NT2/D1 (cell line): Measurements from ENCODE around the gene MACROH2A2.

Source experiments
- SUZ12 ChIP-seq: IDR thresholded peaks from 2 replicates; pipeline ENCODE4 v1.6.1; 2011; ENCODE audit not compliant: insufficient read length, insufficient read depth; ENCODE audit errors: extremely low read depth
- YY1 ChIP-seq: IDR thresholded peaks from 2 replicates; pipeline ENCODE4 v1.6.1; 2011; ENCODE audit not compliant: insufficient read length, insufficient read depth
- ZNF274 ChIP-seq: IDR thresholded peaks from 2 replicates; pipeline ENCODE4 v1.6.1; 2011; ENCODE audit warnings: mild to moderate bottlenecking, low read depth, low read length

DNA sequence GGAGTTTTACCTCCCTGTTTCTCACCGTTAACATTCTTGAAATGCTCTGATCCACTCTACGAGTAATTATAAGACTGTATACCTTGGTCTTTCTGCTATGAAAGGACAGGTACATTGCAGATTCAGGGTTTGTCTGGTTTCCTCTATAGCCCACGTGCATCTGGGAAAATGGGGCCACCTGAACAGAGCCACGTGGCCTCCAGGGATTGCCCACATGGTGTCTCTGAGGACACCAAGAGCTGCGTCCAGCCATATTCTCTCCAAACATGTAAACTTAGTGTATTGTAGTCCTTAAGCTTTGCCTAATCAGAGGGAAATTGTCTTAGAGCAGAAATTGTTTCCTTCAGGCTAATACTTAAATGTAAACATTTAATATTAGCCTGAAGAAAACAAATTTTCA, 16.7 kb downstream of the MACROH2A2 start:
- TF ChIP-seq YY1 = no peak
- TF ChIP-seq ZNF274 = no peak
- TF ChIP-seq SUZ12 = no peak
